Left cardiac atrium (tissue), 4 donors: Measurements from ENCODE around the gene NR4A2. TPM values are rescaled to one million over a fixed set of nuclear protein-coding genes. Genes with fewer than 3 reads are reported as not detected.

Source experiments
- ATAC-seq, 2 donors: fragments of 200-7000 bp; cut with Tn5 transposase; one replicate each; pipeline ENCODE4 v1.9.1; 2020; ENCODE audit warnings: mild to moderate bottlenecking in 2 of 2, moderate library complexity in 2 of 2
- DNase-seq: peaks from one replicate; pipeline ENCODE4 v3.0.0-alpha.2; 2020
- intact Hi-C, 2 donors: fragments of 100-400 bp; cut with DNase I; formaldehyde crosslinking; loops; one replicate each; pipeline versions ENCODE4 v1.14.1 to v1.15.1; 2022 to 2023
- total RNA-seq, 2 donors: library from RNA; stranded (reverse); fragmentation: NEBNext Ultra II Directional; extraction: Animal tissue kit (Norgen Biotek cat#: 25700); gene quantifications; one replicate each; pipeline ENCODE4 v1.2.1, GENCODE V29; 2021
- donor health status: DM: no; HTN: yes; CAD: no.
- donor health status: DM: no; HTN: yes; CAD: no; lungs with severe emphysema.
- donor health status: DM: yes; HTN: yes; CAD: no.
- donor health status: Dilated cardiomyopathy.

The NR4A2 gene
- total RNA-seq, 2 donors from 2014 or later = 2.4 to 9.2 TPM

DNA sequence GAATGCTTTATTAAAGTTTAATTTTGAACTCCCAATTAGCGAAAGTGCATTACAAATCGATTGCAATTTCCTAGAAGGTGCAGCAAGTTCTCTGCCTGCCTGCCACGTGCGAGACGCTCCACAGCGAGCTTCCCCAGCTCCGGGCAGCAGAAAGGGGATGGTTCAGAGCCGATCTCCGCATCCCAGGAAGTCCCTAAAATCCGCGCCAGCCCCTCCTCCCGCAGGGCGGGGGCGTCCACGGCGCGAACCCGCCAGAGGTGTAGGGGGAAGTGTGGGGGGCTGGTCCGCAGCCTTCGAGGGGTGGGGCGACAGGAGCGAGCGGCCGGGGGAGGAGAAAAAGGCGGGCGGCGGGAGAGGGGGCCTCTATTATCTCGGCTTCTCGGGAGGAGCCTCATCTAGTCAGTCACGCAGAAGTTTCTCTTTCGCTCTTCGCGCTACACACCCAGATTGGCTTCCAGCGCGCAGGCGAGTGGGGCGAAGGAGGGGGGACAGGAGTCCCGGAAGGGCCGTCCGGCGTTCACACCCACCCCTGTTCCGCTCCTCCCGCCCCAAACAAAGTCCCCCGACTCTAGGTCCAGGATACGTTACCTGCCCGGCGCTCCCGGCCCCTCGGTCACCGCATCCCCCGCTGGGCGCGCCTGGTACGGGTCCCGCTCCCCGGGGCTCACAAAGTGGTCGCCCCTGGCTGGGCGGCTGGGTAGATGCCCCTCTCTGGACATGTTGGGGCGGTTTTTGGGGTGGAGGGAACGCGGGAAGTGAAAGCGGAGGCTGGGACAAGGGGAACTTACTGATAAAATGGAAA, 9.1 kb upstream of the NR4A2 start:
- intact Hi-C loops = loop anchor here (1.0 to 5.0 kb wide), 3 partner anchors 7 to 61 kb away; no protein-coding TSS in a partner anchor
- peak; percentile 94 for DNase-seq
- peak; percentile 90 to 93 for ATAC-seq

- ATAC-seq = no peak
- DNase-seq = no peak
- intact Hi-C loops = loop anchor here in 1 of 2 donors (5.0 kb wide), 1 partner anchor 61 kb away; no protein-coding TSS in a partner anchor
Observed at GRCh38 chr2:156340804-156341451, 8.4 kb upstream of the NR4A2 start.

DNA sequence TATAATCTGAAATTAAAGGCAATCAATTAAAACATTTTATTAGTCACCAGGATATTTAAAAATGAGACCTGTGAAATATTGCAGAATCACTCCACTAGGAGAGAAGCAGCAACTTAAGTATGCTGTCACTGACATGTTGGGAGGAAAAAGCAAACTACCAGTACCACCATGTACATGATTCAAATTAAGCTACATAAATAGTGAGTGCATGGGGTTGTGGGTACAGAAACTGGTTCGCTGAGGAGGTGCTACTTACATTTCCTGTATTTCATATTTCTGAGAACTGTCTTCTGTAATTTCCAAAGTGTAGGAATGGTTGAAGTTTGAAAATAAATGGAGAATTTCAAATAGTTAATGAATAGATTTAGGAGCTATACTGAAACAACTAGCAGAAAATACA, 7.9 kb upstream of the NR4A2 start:
- intact Hi-C loops = loop anchor here in 1 of 2 donors (5.0 kb wide), 1 partner anchor 62 kb away; no protein-coding TSS in a partner anchor
- DNase-seq (no peak), ATAC-seq (no peak)

GRCh38 chr2:156339865-156340264, 7.3 kb upstream of the NR4A2 start:
- intact Hi-C loops = loop anchor here in 1 of 2 donors (5.0 kb wide), 1 partner anchor 62 kb away; no protein-coding TSS in a partner anchor
- DNase-seq = no peak
- no peak for ATAC-seq

DNA sequence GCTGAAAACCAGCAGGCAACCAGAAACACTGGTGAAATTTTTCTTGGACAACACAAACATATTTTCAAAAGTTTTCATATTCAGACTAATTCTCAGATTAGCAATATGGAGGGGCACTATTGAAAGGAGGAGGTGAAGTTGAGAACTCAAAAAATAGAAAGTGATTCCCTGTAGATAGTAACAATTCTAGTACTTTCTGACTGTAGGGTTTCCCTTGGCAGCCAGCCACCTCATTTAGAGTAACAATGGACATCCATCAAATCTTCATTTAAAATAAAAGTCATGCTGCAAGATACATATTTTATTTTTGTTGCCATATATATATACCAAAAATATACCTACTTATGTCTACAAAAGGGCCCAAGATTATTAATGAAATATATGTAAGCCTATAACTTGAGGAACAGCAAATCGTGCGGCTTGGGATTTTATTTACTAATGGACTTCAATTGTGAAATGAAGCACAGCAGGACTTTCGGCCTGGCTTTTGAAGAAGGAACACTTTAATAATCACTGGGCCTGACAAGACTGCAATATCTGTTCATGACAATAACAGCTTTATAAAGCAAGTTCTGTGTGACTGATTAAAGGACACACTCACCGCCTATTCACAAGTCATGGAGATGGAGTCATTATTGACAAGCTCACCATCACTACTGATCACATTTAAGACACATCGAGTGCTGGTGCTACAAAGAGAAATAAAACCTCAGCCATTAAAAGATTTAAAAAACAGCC, 6.8 kb upstream of the NR4A2 start:
- intact Hi-C loops = no loop called here
- no peak for ATAC-seq

GRCh38 chr2:156338578-156338977, 6.1 kb upstream of the NR4A2 start:
- no peak for ATAC-seq
- no peak for DNase-seq
- intact Hi-C loops = no loop called here

More for the DNA sequence above, 6.8 kb upstream of the NR4A2 start:
- DNase-seq = no peak

DNA sequence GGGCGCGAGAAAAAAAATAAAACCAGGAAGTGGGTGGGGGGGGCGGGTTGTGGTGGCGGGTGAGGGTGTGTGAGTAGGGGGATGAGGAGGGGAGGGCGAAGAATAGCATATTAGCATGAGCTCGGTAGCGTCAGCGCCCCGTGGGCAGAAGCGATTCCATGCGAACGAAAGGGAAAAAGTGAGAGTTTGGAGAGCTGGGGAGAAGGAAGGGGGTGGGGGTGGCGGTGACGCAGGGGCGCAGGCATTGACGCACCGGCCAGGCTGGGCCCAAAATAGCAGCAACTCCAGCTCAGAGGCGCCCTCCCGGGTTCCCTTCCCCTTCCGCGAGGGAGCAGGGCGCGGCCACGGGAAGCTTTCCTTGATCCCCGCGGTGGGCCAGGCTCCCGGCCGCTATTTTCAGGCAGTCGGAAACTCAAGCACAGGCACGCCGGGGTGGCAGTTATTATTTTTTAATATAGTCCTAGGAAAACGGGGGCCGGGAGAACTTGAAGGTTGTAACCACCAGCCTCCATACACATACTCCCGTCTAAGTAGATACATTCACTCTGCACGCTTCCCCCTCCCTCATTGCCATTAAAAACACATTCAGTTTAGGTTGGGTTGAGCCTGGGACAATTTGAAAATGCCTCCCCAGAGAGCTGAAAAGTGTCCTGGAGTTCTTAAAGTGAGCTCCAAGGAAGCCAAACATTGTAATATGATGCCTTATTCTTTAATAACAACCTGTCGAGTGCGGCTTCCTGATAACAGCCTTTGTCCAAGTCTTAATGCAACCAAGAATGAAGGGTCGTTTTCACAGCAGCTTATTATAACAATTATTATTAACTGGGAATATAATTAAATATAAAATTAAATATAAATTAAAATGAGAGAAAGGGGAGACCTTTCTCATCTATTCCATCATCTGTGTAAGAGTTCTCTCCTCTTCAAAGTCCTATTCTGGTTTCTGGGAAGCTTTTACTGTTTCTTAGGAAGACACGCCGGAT, 2.3 kb upstream of the NR4A2 start:
- DNase-seq (peak; percentile 96), ATAC-seq (peak; percentile 84 to 90)
- intact Hi-C loops = loop anchor here in 1 of 2 donors (1.0 to 5.0 kb wide), 3 partner anchors 8 to 258 kb away; no protein-coding TSS in a partner anchor

- ATAC-seq (peak; percentile 38 to 50), DNase-seq (peak; percentile 81)
- intact Hi-C loops = loop anchor here in 1 of 2 donors (1.0 to 5.0 kb wide), 3 partner anchors 8 to 258 kb away; no protein-coding TSS in a partner anchor
Observed at GRCh38 chr2:156333951-156334495, 1.5 kb upstream of the NR4A2 start.

- DNase-seq (no peak), ATAC-seq (peak in 1 of 2 donors; percentile 22)
- intact Hi-C loops = loop anchor here in 1 of 2 donors (5.0 kb wide), 1 partner anchor 259 kb away; no protein-coding TSS in a partner anchor
Observed at GRCh38 chr2:156333274-156333950, 891 bp upstream of the NR4A2 start.

DNA sequence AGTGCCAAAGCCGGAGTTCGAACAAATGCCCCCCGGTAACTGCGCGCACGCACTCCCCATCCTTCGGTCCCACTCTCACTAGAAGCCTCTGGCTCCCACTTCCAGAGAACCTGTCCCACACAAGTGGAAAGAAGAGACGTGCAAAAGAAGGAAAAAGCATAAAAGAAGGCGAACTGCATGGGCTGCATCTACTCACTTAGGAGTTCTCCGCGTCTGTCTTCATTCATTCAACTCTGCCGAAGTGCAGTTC, 312 bp downstream of the NR4A2 start:
- intact Hi-C loops = loop anchor here in 1 of 2 donors (5.0 kb wide), 1 partner anchor 260 kb away; no protein-coding TSS in a partner anchor
- ATAC-seq (no peak), DNase-seq (no peak)

DNA sequence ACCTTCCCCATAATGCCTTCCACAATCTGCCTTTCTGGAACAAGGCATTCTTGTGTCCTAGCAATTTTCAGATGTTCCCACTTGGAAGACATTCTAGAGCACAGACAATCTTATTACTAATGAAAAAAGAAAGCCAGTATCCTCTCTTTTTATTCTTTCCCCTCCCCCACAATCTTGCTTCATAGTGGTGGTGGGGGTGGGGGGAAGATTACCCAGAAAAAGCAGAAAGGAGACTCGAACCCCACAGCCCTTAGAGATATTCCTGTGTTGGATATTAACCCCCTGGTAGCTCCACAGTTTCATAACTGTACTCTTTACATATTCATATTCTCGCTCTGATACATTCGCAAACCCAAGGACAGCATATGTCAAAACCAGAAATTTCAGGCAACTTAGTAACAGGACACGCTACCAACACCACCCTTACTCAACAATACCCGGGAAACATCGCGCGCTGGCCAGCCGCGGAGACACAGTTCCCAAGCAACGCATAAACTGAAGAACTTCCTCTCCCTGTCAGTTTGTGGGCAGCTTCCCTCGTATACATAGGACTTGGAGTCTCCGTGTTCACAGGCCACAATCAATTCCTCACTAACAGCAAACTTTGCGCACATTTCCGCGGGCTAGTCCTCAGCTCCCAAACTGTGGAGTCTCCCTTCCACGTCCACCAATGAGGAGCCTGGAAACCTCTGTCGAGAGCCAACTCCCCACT, 793 bp downstream of the NR4A2 start:
- intact Hi-C loops = loop anchor here in 1 of 2 donors (5.0 kb wide), 1 partner anchor 261 kb away; no protein-coding TSS in a partner anchor
- peak; percentile 77 for DNase-seq
- peak; percentile 5 to 18 for ATAC-seq

DNA sequence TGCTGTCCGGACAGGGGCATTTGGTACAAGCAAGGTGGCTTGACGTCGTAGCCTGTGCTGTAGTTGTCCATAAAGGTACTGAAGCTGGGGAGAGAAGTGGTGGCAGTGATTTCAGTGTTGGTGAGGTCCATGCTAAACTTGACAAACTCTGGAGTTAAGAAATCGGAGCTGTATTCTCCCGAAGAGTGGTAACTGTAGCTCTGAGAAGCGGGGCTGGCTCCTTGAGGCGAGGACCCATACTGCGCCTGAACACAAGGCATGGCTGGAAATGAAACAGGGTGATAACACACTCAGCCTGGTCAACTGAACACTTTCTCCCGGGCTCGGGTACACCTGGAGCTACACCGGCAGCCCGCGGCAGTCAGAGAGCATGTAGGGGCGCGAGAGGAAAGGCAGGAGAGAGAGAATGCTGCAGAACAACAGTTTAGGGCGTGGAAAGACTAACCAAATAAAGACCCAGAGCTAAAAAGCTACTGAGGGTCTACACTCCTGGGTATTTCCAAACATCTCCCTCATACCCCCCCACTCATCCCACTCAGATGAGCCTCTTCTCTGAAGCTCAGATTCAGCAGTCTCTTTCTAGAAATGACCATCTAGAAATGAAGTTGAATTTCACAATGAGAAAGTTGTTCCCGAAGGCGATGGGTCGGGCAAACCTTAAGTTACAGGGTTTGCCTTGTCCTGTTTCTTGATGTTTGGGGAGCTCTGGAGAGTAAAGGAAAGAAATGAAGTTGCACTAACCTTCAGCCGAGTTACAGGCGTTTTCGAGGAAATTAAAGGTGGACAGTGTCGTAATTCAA, 2.4 kb downstream of the NR4A2 start:
- ATAC-seq = no peak
- intact Hi-C loops = loop anchor here in 1 of 2 donors (5.0 kb wide), 1 partner anchor 262 kb away; no protein-coding TSS in a partner anchor
- DNase-seq = no peak

- intact Hi-C loops = no loop called here
- no peak for DNase-seq
- no peak for ATAC-seq
Observed at GRCh38 chr2:156329031-156329926, 3.2 kb downstream of the NR4A2 start.

GRCh38 chr2:156327835-156328695, 4.5 kb downstream of the NR4A2 start:
- no peak for ATAC-seq
- intact Hi-C loops = no loop called here

More at GRCh38 chr2:156327835-156328695, 4.5 kb downstream of the NR4A2 start:
- DNase-seq = no peak
